ENCODE measurements around the gene ATP9A.

Gene ATP9A

GRCh38 chr20:51560042-51560441, 208.1 kb downstream of the ATP9A start:
- DNase-seq = no peak
- no peaks in the 10 kb centered on the region for H3K27me3 ChIP-seq (replicated peaks)
- in situ Hi-C loops (cut with HindIII; ENCODE audit: low pct_ligation_motif_present, low sequenced_read_pairs) = no loop called here
- no peak overlapping the region for H3K27ac ChIP-seq
- no peak overlapping the region for H3K4me3 ChIP-seq (ENCODE audit: low read depth, low read length)
- no peak for TF ChIP-seq CTCF (IDR thresholded peaks at IDR 0.05; ENCODE audit: low read depth, low read length, missing control alignments)
- no peaks in the 10 kb centered on the region for H3K36me3 ChIP-seq (replicated peaks)

DNA sequence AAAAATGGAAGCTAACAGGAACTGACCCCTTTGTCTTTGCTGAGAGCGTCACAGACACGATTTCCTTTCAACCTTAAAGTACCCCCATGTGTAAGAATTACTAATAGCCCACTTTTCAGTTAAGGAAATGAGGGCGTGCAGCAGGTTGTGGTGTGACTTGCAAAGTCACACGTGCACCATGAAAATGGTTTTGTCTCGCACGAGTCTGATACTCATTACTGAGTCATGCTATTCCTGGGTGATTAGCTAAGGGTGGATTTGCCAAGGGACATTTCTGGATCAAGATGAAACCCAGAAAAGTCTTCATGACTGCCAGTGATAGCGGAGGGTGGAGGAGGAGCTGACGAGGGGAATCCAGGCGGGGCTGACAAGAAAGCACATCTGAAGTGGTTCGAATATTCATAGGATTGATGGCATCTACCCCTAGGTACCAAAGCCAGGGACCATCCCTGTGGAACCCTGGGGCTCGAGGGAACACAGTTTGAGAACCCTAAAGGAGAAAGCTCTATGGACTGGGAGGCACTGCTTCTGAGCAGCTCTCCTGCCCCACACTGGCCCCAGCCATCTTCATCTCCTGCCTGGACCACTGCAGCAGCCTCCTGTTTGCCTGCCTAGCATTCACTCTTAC, 213.5 kb downstream of the ATP9A start:
- DNase-seq = no peak
- H3K36me3 ChIP-seq (replicated peaks) = no peaks in the 10 kb centered on the region
- H3K27me3 ChIP-seq (replicated peaks) = no peaks in the 10 kb centered on the region
- no peak for TF ChIP-seq CTCF (IDR thresholded peaks at IDR 0.05; ENCODE audit: low read depth, low read length, missing control alignments)
- no peak overlapping the region for H3K4me3 ChIP-seq (ENCODE audit: low read depth, low read length)
- H3K27ac ChIP-seq = no peak overlapping the region
- in situ Hi-C loops (cut with HindIII; ENCODE audit: low pct_ligation_motif_present, low sequenced_read_pairs) = no loop called here

- no peak for DNase-seq
- no peak overlapping the region for H3K27ac ChIP-seq
- TF ChIP-seq CTCF (IDR thresholded peaks at IDR 0.05; ENCODE audit: low read depth, low read length, missing control alignments) = no peak
- no peaks in the 10 kb centered on the region for H3K27me3 ChIP-seq (replicated peaks)
- in situ Hi-C loops (cut with HindIII; ENCODE audit: low pct_ligation_motif_present, low sequenced_read_pairs) = no loop called here
- H3K4me3 ChIP-seq (ENCODE audit: low read depth, low read length) = no peak overlapping the region
- no peaks in the 10 kb centered on the region for H3K36me3 ChIP-seq (replicated peaks)
Observed at GRCh38 chr20:51553897-51554486, 214.2 kb downstream of the ATP9A start.

- no peak for TF ChIP-seq CTCF (IDR thresholded peaks at IDR 0.05; ENCODE audit: low read depth, low read length, missing control alignments)
- no peaks in the 10 kb centered on the region for H3K36me3 ChIP-seq (replicated peaks)
Observed at GRCh38 chr20:51551186-51551585, 217.0 kb downstream of the ATP9A start.

DNA sequence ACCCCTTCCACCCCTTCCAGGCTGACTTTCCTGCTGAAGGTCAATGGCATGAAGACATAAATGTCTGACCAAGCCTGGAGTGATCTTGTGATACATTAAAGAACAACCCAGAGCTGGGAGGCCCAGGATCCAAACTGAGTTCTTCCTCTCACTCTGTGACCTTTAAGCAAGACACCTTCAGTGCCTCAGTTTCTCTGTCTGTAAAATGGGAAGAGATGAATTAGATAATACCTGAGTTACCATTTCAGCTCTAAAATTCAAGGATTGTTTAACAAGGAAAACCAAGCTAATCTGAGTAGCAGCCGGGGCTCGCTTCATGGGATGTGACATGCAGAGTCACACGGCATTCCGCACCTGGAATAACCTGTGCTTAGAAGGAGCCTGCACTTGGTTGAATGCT, 218.7 kb downstream of the ATP9A start:
- H3K27ac ChIP-seq = no peak overlapping the region
- no peak for DNase-seq
- no peaks in the 10 kb centered on the region for H3K36me3 ChIP-seq (replicated peaks)
- H3K27me3 ChIP-seq (replicated peaks) = no peaks in the 10 kb centered on the region
- H3K4me3 ChIP-seq (ENCODE audit: low read depth, low read length) = no peak overlapping the region
- in situ Hi-C loops (cut with HindIII; ENCODE audit: low pct_ligation_motif_present, low sequenced_read_pairs) = no loop called here
- TF ChIP-seq CTCF (IDR thresholded peaks at IDR 0.05; ENCODE audit: low read depth, low read length, missing control alignments) = no peak

More at GRCh38 chr20:51551186-51551585, 217.0 kb downstream of the ATP9A start:
- Histone ChIP-seq H3K4me3 (ENCODE audit: low read depth, low read length) (no peak overlapping the region), H3K27ac (no peak overlapping the region), H3K27me3 (replicated peaks) (no peaks in the 10 kb centered on the region)
- in situ Hi-C loops (cut with HindIII; ENCODE audit: low pct_ligation_motif_present, low sequenced_read_pairs) = no loop called here
- no peak for DNase-seq

- H3K4me3 ChIP-seq (ENCODE audit: low read depth, low read length) = no peak overlapping the region
- in situ Hi-C loops (cut with HindIII; ENCODE audit: low pct_ligation_motif_present, low sequenced_read_pairs) = no loop called here
- no peak for DNase-seq
- TF ChIP-seq CTCF (IDR thresholded peaks at IDR 0.05; ENCODE audit: low read depth, low read length, missing control alignments) = no peak
- no peaks in the 10 kb centered on the region for H3K36me3 ChIP-seq (replicated peaks)
- no peaks in the 10 kb centered on the region for H3K27me3 ChIP-seq (replicated peaks)
- no peak overlapping the region for H3K27ac ChIP-seq
Observed at GRCh38 chr20:51547951-51548350, 220.2 kb downstream of the ATP9A start.
